Measurements from ENCODE around the gene RIN3. TPM values are rescaled to one million over a fixed set of nuclear protein-coding genes. Genes with fewer than 3 reads are reported as not detected.
A peak's percentile ranks its signal among the peaks of the same experiment; 100 is the strongest.

RIN3 gene
- total RNA-seq, 1 experiment from 2014 or later = 14.8 TPM

DNA sequence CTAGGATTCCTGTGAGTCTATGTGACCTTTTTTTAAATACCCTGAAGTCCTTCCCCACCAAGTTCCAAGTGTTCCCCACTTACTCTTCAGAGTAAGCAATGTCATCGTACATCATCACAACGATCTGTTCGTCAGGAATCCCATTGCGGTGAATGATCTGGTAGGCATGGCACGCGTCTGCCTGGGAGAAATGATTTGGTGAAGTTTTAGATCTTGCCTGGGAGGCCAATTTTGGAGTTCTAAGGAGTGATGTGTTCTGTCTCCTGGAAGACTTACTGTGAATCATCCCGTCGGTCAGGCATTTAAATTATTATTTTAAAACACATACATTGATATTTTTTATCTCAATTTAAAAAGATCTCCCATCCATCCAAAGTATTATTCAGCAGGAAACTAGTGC lies 205.1 kb downstream of the RIN3 start:
- no peaks in the 10 kb centered on the region for H4K20me1 ChIP-seq (ENCODE audit: insufficient read depth)
- no peaks in the 10 kb centered on the region for H3K9me3 ChIP-seq (ENCODE audit: insufficient read depth, low read depth)
- H2AFZ ChIP-seq = no peak overlapping the region
- peaks cover 13% of the 10 kb centered on the region for H3K4me1 ChIP-seq (replicated peaks; ENCODE audit: insufficient read depth)
- peaks cover 6% of the 10 kb centered on the region; the same call in 1 of the 2 replicates for H3K79me2 ChIP-seq (ENCODE audit: low read depth)
- no peaks in the 10 kb centered on the region for H3K27me3 ChIP-seq (ENCODE audit: insufficient read depth, low read depth)
- no peak overlapping the region for H3K4me2 ChIP-seq
- H3K27ac ChIP-seq = no peak overlapping the region
- BruUV-seq (replicated peaks) = no TSS peak
- ChIA-PET CTCF (no interaction called here), POLR2A (ENCODE audit: unreplicated experiment) (no interaction called here)
- intact Hi-C loops (cut with micrococcal nuclease; ENCODE audit: unreplicated experiment) = no loop called here
- DNase-seq = no peak
- peaks cover 16% of the 10 kb centered on the region; the same call in 1 of the 2 replicates for H3F3A ChIP-seq (ENCODE audit: insufficient read depth, low read depth)
- no peaks in the 10 kb centered on the region for H3K9me2 ChIP-seq (ENCODE audit: insufficient read depth)
- no peak overlapping the region for H3K4me3 ChIP-seq
- no peak for TF ChIP-seq EZH2 (IDR thresholded peaks at IDR 0.05; ENCODE audit: low read depth)
- H3K36me3 ChIP-seq (ENCODE audit: low read depth) = no peaks in the 10 kb centered on the region

DNA sequence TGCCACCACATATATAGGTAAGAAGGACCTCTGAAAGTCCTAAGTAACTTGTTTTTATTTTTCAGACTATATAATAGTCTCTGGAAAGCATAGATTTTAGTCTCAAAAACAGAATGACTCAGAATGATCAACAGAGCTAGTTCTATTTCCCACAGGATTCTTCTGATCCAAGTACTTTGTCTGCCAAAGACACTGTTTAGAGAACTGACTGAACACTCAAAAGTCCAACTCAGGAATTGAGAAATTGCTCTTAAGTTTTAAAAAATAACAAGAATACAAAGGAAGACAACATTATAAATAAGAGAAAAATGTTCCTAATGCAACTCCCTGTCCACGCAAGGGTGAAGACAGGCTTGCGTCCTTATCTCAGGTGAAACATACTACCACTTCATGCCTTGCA lies 205.8 kb downstream of the RIN3 start:
- Histone ChIP-seq H3K27me3 (ENCODE audit: insufficient read depth, low read depth) (no peaks in the 10 kb centered on the region), H3K79me2 (ENCODE audit: low read depth) (peaks cover 6% of the 10 kb centered on the region; the same call in 1 of the 2 replicates), H3K27ac (no peak overlapping the region; the same call in 1 of the 2 replicates), H3F3A (ENCODE audit: insufficient read depth, low read depth) (peaks cover 18% of the 10 kb centered on the region; the same call in 1 of the 2 replicates), H3K4me1 (replicated peaks; ENCODE audit: insufficient read depth) (peaks cover 19% of the 10 kb centered on the region), H3K4me3 (no peak overlapping the region), H4K20me1 (ENCODE audit: insufficient read depth) (no peaks in the 10 kb centered on the region), H3K36me3 (ENCODE audit: low read depth) (no peaks in the 10 kb centered on the region), H3K9me3 (ENCODE audit: insufficient read depth, low read depth) (no peaks in the 10 kb centered on the region), H3K9me2 (ENCODE audit: insufficient read depth) (no peaks in the 10 kb centered on the region), H3K4me2 (no peak overlapping the region), H2AFZ (no peak overlapping the region)
- intact Hi-C loops (cut with micrococcal nuclease; ENCODE audit: unreplicated experiment) = no loop called here
- TF ChIP-seq, protein P1, sequence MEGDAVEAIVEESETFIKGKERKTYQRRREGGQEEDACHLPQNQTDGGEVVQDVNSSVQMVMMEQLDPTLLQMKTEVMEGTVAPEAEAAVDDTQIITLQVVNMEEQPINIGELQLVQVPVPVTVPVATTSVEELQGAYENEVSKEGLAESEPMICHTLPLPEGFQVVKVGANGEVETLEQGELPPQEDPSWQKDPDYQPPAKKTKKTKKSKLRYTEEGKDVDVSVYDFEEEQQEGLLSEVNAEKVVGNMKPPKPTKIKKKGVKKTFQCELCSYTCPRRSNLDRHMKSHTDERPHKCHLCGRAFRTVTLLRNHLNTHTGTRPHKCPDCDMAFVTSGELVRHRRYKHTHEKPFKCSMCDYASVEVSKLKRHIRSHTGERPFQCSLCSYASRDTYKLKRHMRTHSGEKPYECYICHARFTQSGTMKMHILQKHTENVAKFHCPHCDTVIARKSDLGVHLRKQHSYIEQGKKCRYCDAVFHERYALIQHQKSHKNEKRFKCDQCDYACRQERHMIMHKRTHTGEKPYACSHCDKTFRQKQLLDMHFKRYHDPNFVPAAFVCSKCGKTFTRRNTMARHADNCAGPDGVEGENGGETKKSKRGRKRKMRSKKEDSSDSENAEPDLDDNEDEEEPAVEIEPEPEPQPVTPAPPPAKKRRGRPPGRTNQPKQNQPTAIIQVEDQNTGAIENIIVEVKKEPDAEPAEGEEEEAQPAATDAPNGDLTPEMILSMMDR (conservative IDR thresholded peaks at IDR 0.05) = no peak
- no peak for TF ChIP-seq EZH2 (IDR thresholded peaks at IDR 0.05; ENCODE audit: low read depth)
- CTCF ChIA-PET = no interaction called here
- BruUV-seq (replicated peaks) = no TSS peak
- no peak for DNase-seq
- POLR2A ChIA-PET (ENCODE audit: unreplicated experiment) = no interaction called here

DNA sequence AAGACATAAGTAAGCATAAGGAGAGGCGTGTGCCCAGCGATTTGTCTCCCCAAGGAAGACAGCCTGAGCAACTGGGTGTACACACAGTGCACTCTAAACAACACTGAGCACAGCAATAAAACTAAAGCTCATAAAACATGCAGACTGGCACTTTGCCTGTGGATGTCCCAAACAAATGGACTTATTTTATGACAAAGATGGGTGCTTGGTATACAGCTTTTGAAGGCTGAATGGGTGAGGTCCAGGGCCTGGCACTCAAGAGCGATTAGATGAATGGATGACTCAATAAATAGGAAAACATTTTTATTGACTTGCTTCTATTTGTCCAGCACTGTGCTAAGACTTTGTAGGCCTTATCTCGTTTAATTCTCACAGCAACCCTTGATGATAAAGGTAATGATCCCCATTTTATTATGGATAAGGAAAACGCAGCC lies 206.3 kb downstream of the RIN3 start:
- POLR2A ChIA-PET (ENCODE audit: unreplicated experiment) = no interaction called here
- intact Hi-C loops (cut with micrococcal nuclease; ENCODE audit: unreplicated experiment) = no loop called here
- H3K4me2 ChIP-seq = no peak overlapping the region

More for the DNA sequence above, 206.3 kb downstream of the RIN3 start:
- Histone ChIP-seq H4K20me1 (ENCODE audit: insufficient read depth) (no peaks in the 10 kb centered on the region), H3K9me3 (ENCODE audit: insufficient read depth, low read depth) (no peaks in the 10 kb centered on the region), H3K79me2 (ENCODE audit: low read depth) (peaks cover 6% of the 10 kb centered on the region; the same call in 1 of the 2 replicates), H3K4me3 (no peak overlapping the region), H3K27me3 (ENCODE audit: insufficient read depth, low read depth) (no peaks in the 10 kb centered on the region), H3F3A (ENCODE audit: insufficient read depth, low read depth) (peaks cover 18% of the 10 kb centered on the region; the same call in 1 of the 2 replicates), H3K9me2 (ENCODE audit: insufficient read depth) (no peaks in the 10 kb centered on the region), H2AFZ (no peak overlapping the region), H3K36me3 (ENCODE audit: low read depth) (no peaks in the 10 kb centered on the region), H3K4me1 (replicated peaks; ENCODE audit: insufficient read depth) (peaks cover 19% of the 10 kb centered on the region), H3K27ac (peak overlapping the region; percentile 18; the same call in 1 of the 2 replicates)
- DNase-seq = no peak
- TF ChIP-seq, protein P1 (conservative IDR thresholded peaks at IDR 0.05) = no peak
- TF ChIP-seq EZH2 (IDR thresholded peaks at IDR 0.05; ENCODE audit: low read depth) = no peak
- BruUV-seq (replicated peaks) = no TSS peak
- CTCF ChIA-PET = no interaction called here
